Measurements from ENCODE around the gene VEPH1. TPM values are rescaled to one million over a fixed set of nuclear protein-coding genes. Genes with fewer than 3 reads are reported as not detected.

VEPH1 gene
- total and polyA plus RNA-seq, 2 donors from 2014 or later, result 17.8 to 29.2 TPM

GRCh38 chr3:157529085-157529484, 25.9 kb upstream of the VEPH1 start:
- FAIRE-seq (no peak), DNase-seq (no peak)
- Histone ChIP-seq H3K27me3 (ENCODE audit: control insufficient read depth, insufficient read depth, low read length) (no peaks in the 10 kb centered on the region), H3K9ac (ENCODE audit: low read length in 3 of 3) (no peak overlapping the region), H3K36me3 (ENCODE audit: control insufficient read depth in 2 of 3, insufficient read depth in 3 of 3, low read length in 3 of 3) (no peaks in the 10 kb centered on the region), H3K4me1 (ENCODE audit: control insufficient read depth in 2 of 3, insufficient read depth in 2 of 3, low read depth in 1 of 3, low read length in 3 of 3) (no peaks in the 10 kb centered on the region), H3K27ac (ENCODE audit: low read depth in 2 of 2, low read length in 2 of 2) (no peak overlapping the region), H3K4me3 (ENCODE audit: low read length in 3 of 3) (no peak overlapping the region), H3K9me3 (ENCODE audit: control insufficient read depth in 2 of 3, insufficient read depth in 1 of 3, low read length in 3 of 3) (no peaks in the 10 kb centered on the region)
- TF ChIP-seq CTCF (IDR thresholded peaks at IDR 0.05; ENCODE audit: borderline replicate concordance, extremely low read depth, insufficient read depth), result no peak
- intact Hi-C loops (cut with DNase I), result no loop called here

- Histone ChIP-seq H3K9ac (ENCODE audit: low read length in 3 of 3) (no peak overlapping the region), H3K27me3 (ENCODE audit: control insufficient read depth, insufficient read depth, low read length) (no peaks in the 10 kb centered on the region), H3K4me3 (ENCODE audit: low read length in 3 of 3) (no peak overlapping the region), H3K4me1 (ENCODE audit: control insufficient read depth in 2 of 3, insufficient read depth in 2 of 3, low read depth in 1 of 3, low read length in 3 of 3) (no peaks in the 10 kb centered on the region), H3K27ac (ENCODE audit: low read depth in 2 of 2, low read length in 2 of 2) (no peak overlapping the region), H3K9me3 (ENCODE audit: control insufficient read depth in 2 of 3, insufficient read depth in 1 of 3, low read length in 3 of 3) (no peaks in the 10 kb centered on the region), H3K36me3 (ENCODE audit: control insufficient read depth in 2 of 3, insufficient read depth in 3 of 3, low read length in 3 of 3) (no peaks in the 10 kb centered on the region)
- DNase-seq (no peak), FAIRE-seq (no peak)
- intact Hi-C loops (cut with DNase I), result no loop called here
- no peak for TF ChIP-seq CTCF (IDR thresholded peaks at IDR 0.05; ENCODE audit: borderline replicate concordance, extremely low read depth, insufficient read depth)
Observed at GRCh38 chr3:157527131-157527881, 24.1 kb upstream of the VEPH1 start.

- H3K9me3 ChIP-seq (ENCODE audit: control insufficient read depth in 2 of 3, insufficient read depth in 1 of 3, low read length in 3 of 3), result no peaks in the 10 kb centered on the region
- intact Hi-C loops (cut with DNase I), result no loop called here
- H3K27ac ChIP-seq (ENCODE audit: low read depth in 2 of 2, low read length in 2 of 2), result no peak overlapping the region
- H3K27me3 ChIP-seq (ENCODE audit: control insufficient read depth, insufficient read depth, low read length), result no peaks in the 10 kb centered on the region
- H3K36me3 ChIP-seq (ENCODE audit: control insufficient read depth in 2 of 3, insufficient read depth in 3 of 3, low read length in 3 of 3), result no peaks in the 10 kb centered on the region
- H3K4me1 ChIP-seq (ENCODE audit: control insufficient read depth in 2 of 3, insufficient read depth in 2 of 3, low read depth in 1 of 3, low read length in 3 of 3), result no peaks in the 10 kb centered on the region
- no peak overlapping the region for H3K4me3 ChIP-seq (ENCODE audit: low read length in 3 of 3)
- TF ChIP-seq CTCF (IDR thresholded peaks at IDR 0.05; ENCODE audit: borderline replicate concordance, extremely low read depth, insufficient read depth), result no peak
- DNase-seq, result no peak
- FAIRE-seq, result no peak
- H3K9ac ChIP-seq (ENCODE audit: low read length in 3 of 3), result no peak overlapping the region
Observed at GRCh38 chr3:157526036-157526435, 22.8 kb upstream of the VEPH1 start.

Data from kidney (tissue), 14 donors.